PC-9 (cell line): ENCODE data around the gene CES2.

Source experiments
- CTCF ChIP-seq: fragments of 200-600 bp; sonication (generic); conservative IDR thresholded peaks from 2 replicates; pipeline ENCODE4 v1.6.1; 2017; ENCODE audit warnings: mixed run types, antibody characterized with exemption, mild to moderate bottlenecking, moderate library complexity
- EZH2 ChIP-seq: fragments of 200-600 bp; sonication (generic); IDR thresholded peaks from 2 replicates; pipeline ENCODE4 v1.8.0; 2017; ENCODE audit warnings: antibody characterized with exemption, low read depth

DNA sequence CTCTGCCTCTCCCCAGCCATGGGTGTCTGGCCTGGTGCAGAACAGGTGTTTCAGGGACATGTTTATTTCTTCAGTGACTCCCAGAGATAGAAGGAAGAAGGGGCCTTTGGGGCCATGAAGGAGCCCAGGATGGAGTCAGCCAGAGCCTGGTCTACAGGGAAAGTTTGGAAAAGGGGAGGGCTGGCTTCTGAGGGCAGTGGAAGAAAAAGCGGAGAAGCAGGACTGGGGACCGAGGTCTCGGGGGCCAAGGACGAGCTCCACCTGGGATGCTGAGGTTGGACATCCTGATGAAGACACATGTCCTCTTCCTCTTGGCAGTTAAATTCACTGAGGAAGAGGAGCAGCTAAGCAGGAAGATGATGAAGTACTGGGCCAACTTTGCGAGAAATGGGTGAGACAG is 7.7 kb downstream of the CES2 start:
- no peak for TF ChIP-seq CTCF
- no peak for TF ChIP-seq EZH2
